Astrocyte of the cerebellum (primary cell): Measurements from ENCODE around the gene AIG1.

ENCODE experiments used
- DNase-seq: peaks from one replicate; pipeline ENCODE4 v3.0.0-alpha.2; 2011; ENCODE audit warnings: low read depth
- H3K4me3 ChIP-seq: 2 replicates; pipeline ENCODE4 v1.5.1; 2011; ENCODE audit warnings: mild to moderate bottlenecking, low read depth, low read length, moderate library complexity
- CTCF ChIP-seq: IDR thresholded peaks from 2 replicates; pipeline ENCODE4 v1.5.1; 2012; ENCODE audit warnings: low read length, low read depth, moderate library complexity, mild to moderate bottlenecking; ENCODE audit errors: missing control alignments
- in situ Hi-C: cut with HindIII; loops from 2 replicates; pipeline ENCODE4 v1.10.0; 2017; ENCODE audit warnings: low sequenced_read_pairs

Gene AIG1

GRCh38 chr6:143227675-143228074 is 167.0 kb downstream of the AIG1 start:
- TF ChIP-seq CTCF, result no peak
- no peak for DNase-seq
- in situ Hi-C loops, result no loop called here
- H3K4me3 ChIP-seq, result no peak overlapping the region

- no peak overlapping the region for H3K4me3 ChIP-seq
- TF ChIP-seq CTCF, result no peak
- in situ Hi-C loops, result no loop called here
- no peak for DNase-seq
These were observed 168.7 kb downstream of the AIG1 start for GRCh38 chr6:143229400-143229799.

- in situ Hi-C loops, result no loop called here
- peak; percentile 54 for TF ChIP-seq CTCF
- no peak overlapping the region for H3K4me3 ChIP-seq
- DNase-seq, result no peak
These were observed 172.2 kb downstream of the AIG1 start for GRCh38 chr6:143232849-143233248.

GRCh38 chr6:143233554-143234285 is 173.0 kb downstream of the AIG1 start:
- no peak overlapping the region for H3K4me3 ChIP-seq
- DNase-seq, result no peak
- no peak for TF ChIP-seq CTCF
- in situ Hi-C loops, result no loop called here

GRCh38 chr6:143234734-143235133 is 174.0 kb downstream of the AIG1 start:
- in situ Hi-C loops, result no loop called here
- DNase-seq, result no peak
- no peak overlapping the region for H3K4me3 ChIP-seq
- TF ChIP-seq CTCF, result no peak

- H3K4me3 ChIP-seq, result no peak overlapping the region
- in situ Hi-C loops, result no loop called here
- no peak for DNase-seq
- no peak for TF ChIP-seq CTCF
These were observed 175.6 kb downstream of the AIG1 start for GRCh38 chr6:143236151-143236798.
